ENCODE results near the gene RIOK3.
"Not testable (repeated sequence)": the region's sequence is repeated elsewhere in the genome, so short reads cannot be mapped to it uniquely, and the experiment has no call there.

The RIOK3 gene

GRCh38 chr18:23451491-23451890 is 1.6 kb upstream of the RIOK3 start:
- no peak for DNase-seq

DNA sequence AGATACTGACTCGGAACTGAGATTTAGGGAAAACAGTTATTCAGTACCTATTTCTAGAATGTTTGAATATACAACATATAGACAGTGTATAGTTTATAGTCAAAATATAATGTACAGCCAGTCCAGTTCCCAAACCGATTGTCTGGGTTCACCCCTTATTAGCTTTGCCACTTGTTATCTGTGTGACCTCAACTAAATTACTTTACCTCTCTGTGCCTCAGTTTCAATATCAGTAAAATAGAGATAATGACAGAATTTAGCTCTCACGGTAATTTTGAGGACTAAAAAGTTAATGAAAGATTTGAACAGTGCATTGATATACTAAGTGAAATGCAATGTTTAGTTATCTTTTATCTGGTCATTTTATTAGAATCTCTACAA is 750 bp upstream of the RIOK3 start:
- DNase-seq: no peak

DNA sequence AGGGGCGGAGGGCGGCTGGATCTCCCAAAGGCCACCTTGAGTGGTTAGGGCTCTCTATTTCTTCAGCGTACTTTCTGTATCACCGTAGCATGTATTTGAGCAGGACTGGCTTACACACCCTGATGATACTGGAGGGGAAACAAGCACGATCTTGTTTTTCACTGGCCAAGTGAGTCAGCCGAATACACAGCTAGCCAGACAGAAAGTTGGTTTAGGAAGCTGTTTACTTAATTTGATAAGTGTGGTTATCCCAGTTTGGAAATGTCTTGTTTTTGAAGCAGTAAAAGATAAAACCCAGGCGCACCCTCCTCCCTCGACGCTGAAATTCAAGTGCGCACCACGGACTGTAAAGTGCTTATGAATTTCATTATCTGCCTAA is 582 bp downstream of the RIOK3 start:
- no peak for DNase-seq

DNA sequence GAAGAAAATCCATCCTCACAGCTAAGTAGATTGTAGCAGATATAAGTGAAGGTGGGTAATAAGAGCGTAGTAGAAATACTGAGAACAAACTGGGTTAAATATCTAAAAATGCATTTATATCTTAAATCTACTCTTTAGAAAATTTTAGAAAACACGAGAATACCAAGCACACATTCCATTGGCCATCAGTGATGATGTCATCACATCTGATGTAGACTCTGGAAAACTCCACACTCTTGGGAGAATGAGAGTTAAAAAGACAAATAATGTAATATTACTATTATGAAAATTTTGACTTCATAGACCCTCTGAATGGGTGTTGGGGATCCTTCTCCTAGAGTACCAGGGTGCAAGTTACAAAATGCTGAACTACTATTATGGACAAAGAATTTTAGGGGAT is 3.7 kb downstream of the RIOK3 start:
- no peak for DNase-seq

- DNase-seq: no peak
Observed at GRCh38 chr18:23458830-23459529, 5.9 kb downstream of the RIOK3 start.

GRCh38 chr18:23459530-23459921 is 6.4 kb downstream of the RIOK3 start:
- no peak for DNase-seq

GRCh38 chr18:23460285-23461273 is 7.5 kb downstream of the RIOK3 start:
- no peak for DNase-seq

DNA sequence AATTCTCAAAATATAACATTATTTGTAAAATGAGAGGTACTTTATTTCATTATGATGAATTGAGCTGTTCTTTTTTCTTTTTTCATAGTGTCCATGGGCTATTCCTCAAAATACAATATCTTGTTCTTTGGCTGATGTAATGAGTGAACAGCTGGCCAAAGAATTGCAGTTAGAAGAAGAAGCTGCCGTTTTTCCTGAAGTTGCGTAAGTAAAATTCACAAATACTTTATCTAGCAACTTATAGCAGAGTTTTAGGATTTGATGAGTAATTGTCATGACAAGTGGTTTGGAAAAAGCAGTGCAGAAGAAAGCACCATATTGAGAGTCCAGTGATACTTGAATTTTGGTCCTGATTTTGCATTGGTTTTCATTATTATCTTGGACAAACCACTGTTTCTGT is 9.8 kb downstream of the RIOK3 start:
- no peak for DNase-seq

- no peak for DNase-seq
Observed at GRCh38 chr18:23468753-23469459, 15.8 kb downstream of the RIOK3 start.

DNA sequence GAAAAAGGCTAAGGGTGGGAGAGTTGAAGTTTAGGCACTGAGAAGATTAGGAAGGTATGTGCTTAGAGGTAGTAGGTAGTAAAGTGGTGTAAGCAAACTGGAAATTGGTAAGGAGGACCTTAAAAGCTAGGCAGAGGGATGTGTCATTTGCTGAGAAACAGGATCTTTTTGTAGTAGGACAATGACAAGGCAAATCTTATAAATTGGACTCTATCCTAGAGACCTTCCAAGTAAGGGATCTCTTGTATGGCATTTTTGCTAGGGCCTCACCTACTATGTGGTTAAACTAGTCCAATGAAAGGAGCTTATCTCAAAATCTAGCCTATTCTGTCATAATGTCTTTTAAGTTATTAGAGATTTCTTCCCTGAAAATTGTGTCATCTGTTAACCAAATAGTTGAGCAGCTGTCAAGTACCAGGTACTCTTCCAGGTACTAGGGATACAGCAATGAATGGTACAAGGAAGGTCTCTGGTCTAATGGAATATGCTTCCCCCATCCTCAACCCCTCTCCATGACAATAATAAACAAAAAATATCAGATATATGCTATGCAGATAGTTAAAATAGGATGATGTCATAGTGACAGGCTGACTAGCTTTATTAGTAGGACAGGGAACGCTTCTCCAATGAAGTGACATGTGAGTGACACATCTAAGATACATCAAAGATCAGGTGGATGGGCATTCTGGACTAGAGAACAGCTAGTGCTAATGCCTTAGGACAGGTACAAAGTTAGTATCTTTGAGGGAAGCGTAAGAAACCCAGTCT is 17.7 kb downstream of the RIOK3 start:
- no peak for DNase-seq

DNA sequence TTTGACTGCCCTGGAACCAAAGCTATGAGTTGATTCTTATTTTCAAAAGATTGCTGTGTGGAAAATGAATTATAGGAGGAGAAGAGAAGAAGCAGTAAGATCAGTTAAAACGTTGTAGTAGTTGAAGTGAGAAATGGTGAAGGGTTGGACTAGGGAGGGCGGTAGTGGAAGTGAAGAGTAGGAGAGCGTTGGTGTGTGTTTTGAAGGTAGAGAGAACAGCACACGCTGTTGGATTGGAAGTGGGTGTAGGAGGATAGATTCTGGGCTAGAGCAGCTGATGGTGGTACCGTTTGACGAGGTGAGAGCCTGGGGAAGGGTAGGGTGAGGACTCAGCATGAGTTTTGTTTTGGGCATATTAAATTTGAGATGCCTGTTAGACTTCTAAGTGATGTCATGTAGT is 18.4 kb downstream of the RIOK3 start:
- no peak for DNase-seq

GRCh38 chr18:23479829-23480505 is 26.9 kb downstream of the RIOK3 start:
- DNase-seq: no peak

DNA sequence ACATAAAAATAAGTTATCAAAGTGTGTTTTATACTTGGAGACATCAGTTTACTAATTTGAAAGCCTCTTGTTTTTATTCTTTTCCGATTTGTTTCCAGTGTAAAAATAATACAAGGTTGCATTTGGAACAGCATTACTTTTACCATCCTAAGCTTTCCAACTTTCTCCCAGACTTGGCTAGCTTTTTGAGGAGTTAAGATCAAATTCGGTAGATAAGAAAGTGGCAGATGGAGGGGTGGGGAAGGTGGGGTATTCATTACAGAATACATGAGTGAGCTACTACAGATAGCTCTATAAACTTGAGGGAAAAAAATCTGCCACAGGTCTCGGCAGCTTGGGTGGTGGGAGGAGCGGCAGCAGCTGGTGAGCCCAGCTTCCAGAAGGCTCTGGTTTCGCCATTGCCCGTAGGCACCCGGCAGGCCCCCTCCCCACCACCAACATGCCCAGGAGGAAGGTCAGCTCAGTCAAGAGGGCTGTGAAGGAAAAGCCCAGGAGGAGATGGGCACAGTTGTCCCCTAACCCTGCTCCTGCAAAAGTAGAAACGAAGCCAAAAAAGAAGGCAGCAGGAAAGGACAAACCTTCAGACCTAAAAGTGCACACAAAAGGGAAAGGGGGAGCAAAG is 31.6 kb downstream of the RIOK3 start:
- no peak for DNase-seq

GRCh38 chr18:23485386-23485785 is 32.3 kb downstream of the RIOK3 start:
- DNase-seq: no peak

- peak; percentile 57 for DNase-seq
Observed at GRCh38 chr18:23487738-23488570, 34.9 kb downstream of the RIOK3 start.

GRCh38 chr18:23489586-23489985 is 36.5 kb downstream of the RIOK3 start:
- DNase-seq: not testable (repeated sequence)

- no peak for DNase-seq
Observed at GRCh38 chr18:23493654-23494053, 40.6 kb downstream of the RIOK3 start.

DNA sequence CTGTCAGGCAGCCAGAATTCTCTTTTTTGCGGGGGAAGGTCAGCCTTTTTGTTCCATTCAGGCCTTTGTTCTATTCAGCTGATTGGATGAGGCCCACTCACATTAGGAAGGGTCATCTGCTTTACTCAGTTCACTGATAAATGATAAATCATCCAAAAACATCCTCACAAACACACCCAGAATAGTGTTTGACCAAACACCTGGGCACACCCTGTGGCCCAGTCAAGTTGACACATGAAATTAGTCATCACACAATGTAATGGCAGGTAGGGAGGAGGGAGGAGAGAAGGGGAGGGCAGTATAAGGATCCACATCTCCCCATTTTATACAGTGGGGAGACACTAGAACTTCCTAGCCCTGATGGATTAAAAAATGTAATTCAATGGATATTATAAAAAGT is 41.9 kb downstream of the RIOK3 start:
- DNase-seq: no peak

- DNase-seq: no peak
Observed at GRCh38 chr18:23495723-23496440, 42.8 kb downstream of the RIOK3 start.

GRCh38 chr18:23498117-23498516 is 45.0 kb downstream of the RIOK3 start:
- DNase-seq: no peak

All from stimulated activated CD8-positive, alpha-beta memory T cell treated with anti-CD3 and anti-CD28 coated beads, Interleukin-4, amount 100 ng/mL, for 48 hours (primary cell).